Fibroblast of mammary gland (primary cell): ENCODE data around the gene TAF13.
A peak's percentile ranks its signal among the peaks of the same experiment; 100 is the strongest.

Experiments used
- DNase-seq: peaks from one replicate; pipeline ENCODE4 v3.0.0-alpha.2; 2010; ENCODE audit warnings: low read depth
- H3K4me3 ChIP-seq: 2 replicates; pipeline ENCODE4 v1.5.1; 2011; ENCODE audit warnings: low read depth, mild to moderate bottlenecking, low read length, moderate library complexity; ENCODE audit not compliant: control insufficient read depth
- TF ChIP-seq, protein P1 (sequence below): conservative IDR thresholded peaks from 2 replicates; pipeline ENCODE4 v1.5.1; 2011; ENCODE audit warnings: low read depth, low read length, inconsistent platforms; ENCODE audit not compliant: control insufficient read depth, insufficient read depth

The TAF13 gene

DNA sequence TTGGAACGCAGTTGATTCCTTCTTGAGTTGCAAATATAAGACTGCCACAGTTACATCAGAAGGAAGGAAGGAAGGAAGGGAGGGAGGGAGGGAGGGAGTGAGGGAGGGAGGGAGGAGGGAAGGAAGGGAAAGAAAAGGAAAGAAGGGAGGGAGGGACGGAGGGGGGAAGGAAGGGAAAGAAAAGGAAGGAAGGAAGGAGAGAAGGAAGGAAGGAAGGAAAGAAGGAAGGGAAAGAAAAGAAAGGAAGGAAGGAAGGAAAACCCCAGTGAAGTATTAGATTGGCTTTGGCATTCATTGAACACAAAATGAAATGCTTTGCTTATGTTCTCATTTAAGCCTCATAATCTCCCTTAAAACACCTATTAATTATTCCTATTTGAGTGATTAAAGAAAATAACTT is 27.5 kb downstream of the TAF13 start:
- H3K4me3 ChIP-seq, result no peak overlapping the region
- DNase-seq, result no peak
- TF ChIP-seq, protein P1, sequence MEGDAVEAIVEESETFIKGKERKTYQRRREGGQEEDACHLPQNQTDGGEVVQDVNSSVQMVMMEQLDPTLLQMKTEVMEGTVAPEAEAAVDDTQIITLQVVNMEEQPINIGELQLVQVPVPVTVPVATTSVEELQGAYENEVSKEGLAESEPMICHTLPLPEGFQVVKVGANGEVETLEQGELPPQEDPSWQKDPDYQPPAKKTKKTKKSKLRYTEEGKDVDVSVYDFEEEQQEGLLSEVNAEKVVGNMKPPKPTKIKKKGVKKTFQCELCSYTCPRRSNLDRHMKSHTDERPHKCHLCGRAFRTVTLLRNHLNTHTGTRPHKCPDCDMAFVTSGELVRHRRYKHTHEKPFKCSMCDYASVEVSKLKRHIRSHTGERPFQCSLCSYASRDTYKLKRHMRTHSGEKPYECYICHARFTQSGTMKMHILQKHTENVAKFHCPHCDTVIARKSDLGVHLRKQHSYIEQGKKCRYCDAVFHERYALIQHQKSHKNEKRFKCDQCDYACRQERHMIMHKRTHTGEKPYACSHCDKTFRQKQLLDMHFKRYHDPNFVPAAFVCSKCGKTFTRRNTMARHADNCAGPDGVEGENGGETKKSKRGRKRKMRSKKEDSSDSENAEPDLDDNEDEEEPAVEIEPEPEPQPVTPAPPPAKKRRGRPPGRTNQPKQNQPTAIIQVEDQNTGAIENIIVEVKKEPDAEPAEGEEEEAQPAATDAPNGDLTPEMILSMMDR, result no peak

GRCh38 chr1:109047339-109047738 is 28.5 kb downstream of the TAF13 start:
- no peak overlapping the region for H3K4me3 ChIP-seq
- no peak for DNase-seq
- TF ChIP-seq, protein P1, result no peak

DNA sequence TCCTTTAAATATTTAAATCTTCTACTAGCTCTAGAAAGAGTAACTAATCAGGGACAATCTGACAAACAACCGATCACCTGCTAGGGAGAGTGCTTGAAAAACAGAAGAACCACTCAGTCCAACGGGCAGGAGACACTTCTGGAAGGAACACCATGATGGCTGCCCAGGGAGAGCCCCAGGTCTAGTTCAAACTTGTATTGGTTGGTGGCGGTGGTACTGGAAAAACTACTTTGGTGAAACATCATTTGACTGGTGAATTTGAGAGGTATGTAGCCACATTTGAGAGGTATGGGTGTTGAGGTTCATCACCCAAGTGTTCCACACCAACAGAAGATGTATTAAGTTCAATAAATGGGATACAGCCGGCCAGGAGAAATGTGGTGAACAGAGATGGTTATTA is 29.1 kb downstream of the TAF13 start:
- no peak for DNase-seq
- H3K4me3 ChIP-seq, result no peak overlapping the region
- TF ChIP-seq, protein P1, result no peak

GRCh38 chr1:109045595-109045994 is 30.2 kb downstream of the TAF13 start:
- DNase-seq, result no peak
- H3K4me3 ChIP-seq, result no peak overlapping the region
- TF ChIP-seq, protein P1, result no peak

- DNase-seq, result peak; percentile 94
- H3K4me3 ChIP-seq, result peak within 1 kb of the TSS; percentile 86
- TF ChIP-seq, protein P1, result no peak
Observed at GRCh38 chr1:109041621-109042468, 34.0 kb downstream of the TAF13 start, which contains the start of gene WDR47. Gene WDR47, minus strand, starts transcription at chr1:109042102. Its CDS starts 18,590 bp downstream, at chr1:109023512.

- TF ChIP-seq, protein P1, result no peak
- H3K4me3 ChIP-seq, result peak overlapping the region; percentile 86
- DNase-seq, result peak; percentile 13
Observed at GRCh38 chr1:109040989-109041620, 34.7 kb downstream of the TAF13 start.
